Immature natural killer cell (primary cell): ENCODE measurements around the gene TMEM145. TPM values are rescaled to one million over a fixed set of nuclear protein-coding genes. Genes with fewer than 3 reads are reported as not detected.
A peak's percentile ranks its signal among the peaks of the same experiment; 100 is the strongest.
"Not testable (repeated sequence)": the region's sequence is repeated elsewhere in the genome, so short reads cannot be mapped to it uniquely, and the experiment has no call there.

ENCODE experiments used
- DNase-seq, 3 donors: peaks; one replicate each; pipeline ENCODE4 v3.0.0; 2022; ENCODE audit warnings: mixed read lengths in 1 of 3
- H3K27ac Mint-ChIP-seq, 6 donors: one replicate each; pipeline ENCODE4 v1.8.0; 2020; ENCODE audit warnings: mixed read lengths in 6 of 6, mild to moderate bottlenecking in 5 of 6, inconsistent platforms in 4 of 6, moderate library complexity in 3 of 6
- H3K27me3 Mint-ChIP-seq, 3 donors: one replicate each; pipeline ENCODE4 v1.8.0; 2020 to 2021; ENCODE audit warnings: low read depth in 3 of 3, mild to moderate bottlenecking in 3 of 3, mixed read lengths in 3 of 3, moderate library complexity in 3 of 3, inconsistent platforms in 1 of 3
- H3K36me3 Mint-ChIP-seq, 3 donors: one replicate each; pipeline ENCODE4 v1.8.0; 2020; ENCODE audit warnings: mixed read lengths in 3 of 3, inconsistent platforms in 2 of 3, mild to moderate bottlenecking in 2 of 3
- H3K4me1 Mint-ChIP-seq, 2 donors: one replicate each; pipeline ENCODE4 v1.8.0; 2020; ENCODE audit warnings: inconsistent platforms in 2 of 2, mild to moderate bottlenecking in 2 of 2, mixed read lengths in 2 of 2, moderate library complexity in 1 of 2
- H3K4me3 Mint-ChIP-seq, 5 donors: one replicate each; pipeline ENCODE4 v1.8.0; 2020; ENCODE audit warnings: mild to moderate bottlenecking in 5 of 5, mixed read lengths in 5 of 5, inconsistent platforms in 3 of 5, moderate library complexity in 3 of 5
- H3K9me3 Mint-ChIP-seq, 6 donors: one replicate each; pipeline ENCODE4 v1.8.0; 2020; ENCODE audit warnings: mild to moderate bottlenecking in 6 of 6, mixed read lengths in 6 of 6, inconsistent platforms in 4 of 6, moderate library complexity in 3 of 6
- polyA plus RNA-seq, 3 donors: library from polyadenylated mRNA; unstranded; fragments of 300-500 nt; fragmentation: Illumina TruSeq; gene quantifications; one replicate each; pipeline ENCODE4 v1.2.3, GENCODE V29; 2021

Gene TMEM145
- polyA plus RNA-seq, 3 donors from 2014 or later: not detected

GRCh38 chr19:42331333-42331732 is 18.2 kb downstream of the TMEM145 start:
- H3K9me3 Mint-ChIP-seq, H3K27me3 Mint-ChIP-seq, H3K27ac Mint-ChIP-seq, H3K4me3 Mint-ChIP-seq, H3K36me3 Mint-ChIP-seq, DNase-seq: not testable (repeated sequence)
- H3K4me1 Mint-ChIP-seq: peaks cover 13 to 15% of the 10 kb centered on the region in 2 donors

- no peak for DNase-seq
- H3K27ac Mint-ChIP-seq: no peak overlapping the region
- H3K4me1 Mint-ChIP-seq: peaks cover 6 to 7% of the 10 kb centered on the region in 2 donors
- no peaks in the 10 kb centered on the region for H3K9me3 Mint-ChIP-seq
- no peaks in the 10 kb centered on the region for H3K27me3 Mint-ChIP-seq
- H3K4me3 Mint-ChIP-seq: no peak overlapping the region
- H3K36me3 Mint-ChIP-seq: no peaks in the 10 kb centered on the region
These were observed 18.9 kb downstream of the TMEM145 start for GRCh38 chr19:42332059-42332458.

GRCh38 chr19:42333018-42333417 is 19.9 kb downstream of the TMEM145 start:
- Mint-ChIP-seq H3K27ac (no peak overlapping the region), H3K9me3 (no peaks in the 10 kb centered on the region), H3K4me3 (no peak overlapping the region), H3K36me3 (no peaks in the 10 kb centered on the region), H3K4me1 (peaks cover 0 to 3% of the 10 kb centered on the region in 2 donors), H3K27me3 (no peaks in the 10 kb centered on the region)
- no peak for DNase-seq

GRCh38 chr19:42333975-42334696 is 21.0 kb downstream of the TMEM145 start:
- Mint-ChIP-seq H3K4me3 (no peak overlapping the region), H3K36me3 (peaks cover 0 to 3% (median 3%) of the 10 kb centered on the region in 3 donors), H3K4me1 (no peaks in the 10 kb centered on the region)

GRCh38 chr19:42334697-42335373 is 21.7 kb downstream of the TMEM145 start:
- no peaks in the 10 kb centered on the region for H3K27me3 Mint-ChIP-seq
- no peak overlapping the region for H3K27ac Mint-ChIP-seq
- no peak overlapping the region for H3K4me3 Mint-ChIP-seq
- peaks cover 0 to 3% (median 3%) of the 10 kb centered on the region in 3 donors for H3K36me3 Mint-ChIP-seq
- H3K4me1 Mint-ChIP-seq: no peaks in the 10 kb centered on the region
- no peaks in the 10 kb centered on the region for H3K9me3 Mint-ChIP-seq
- no peak for DNase-seq

More at GRCh38 chr19:42333975-42334696, 21.0 kb downstream of the TMEM145 start:
- H3K9me3 Mint-ChIP-seq: no peaks in the 10 kb centered on the region
- no peak overlapping the region for H3K27ac Mint-ChIP-seq
- DNase-seq: no peak
- H3K27me3 Mint-ChIP-seq: no peaks in the 10 kb centered on the region

- no peak for DNase-seq
- no peak overlapping the region for H3K4me3 Mint-ChIP-seq
- H3K27me3 Mint-ChIP-seq: no peaks in the 10 kb centered on the region
- no peaks in the 10 kb centered on the region for H3K9me3 Mint-ChIP-seq
- H3K4me1 Mint-ChIP-seq: no peaks in the 10 kb centered on the region
- peaks cover 0 to 3% (median 3%) of the 10 kb centered on the region in 3 donors for H3K36me3 Mint-ChIP-seq
- no peak overlapping the region for H3K27ac Mint-ChIP-seq
These were observed 22.3 kb downstream of the TMEM145 start for GRCh38 chr19:42335374-42335936.

- H3K9me3 Mint-ChIP-seq: no peaks in the 10 kb centered on the region
- no peak overlapping the region for H3K27ac Mint-ChIP-seq
- no peak overlapping the region for H3K4me3 Mint-ChIP-seq
- no peaks in the 10 kb centered on the region for H3K27me3 Mint-ChIP-seq
- peaks cover 0 to 3% (median 3%) of the 10 kb centered on the region in 3 donors for H3K36me3 Mint-ChIP-seq
- H3K4me1 Mint-ChIP-seq: no peaks in the 10 kb centered on the region
- DNase-seq: no peak
These were observed 22.9 kb downstream of the TMEM145 start for GRCh38 chr19:42335971-42336370.

- not testable (repeated sequence) for H3K27ac Mint-ChIP-seq, H3K27me3 Mint-ChIP-seq, H3K36me3 Mint-ChIP-seq, H3K4me1 Mint-ChIP-seq, H3K4me3 Mint-ChIP-seq, H3K9me3 Mint-ChIP-seq, DNase-seq
These were observed 26.2 kb downstream of the TMEM145 start for GRCh38 chr19:42339126-42339860.

GRCh38 chr19:42339922-42340321 is 26.8 kb downstream of the TMEM145 start:
- not testable (repeated sequence) for DNase-seq, H3K27me3 Mint-ChIP-seq, H3K4me3 Mint-ChIP-seq, H3K27ac Mint-ChIP-seq, H3K9me3 Mint-ChIP-seq, H3K4me1 Mint-ChIP-seq
- peaks cover 4 to 10% (median 7%) of the 10 kb centered on the region in 3 donors for H3K36me3 Mint-ChIP-seq

GRCh38 chr19:42343344-42344110 is 30.4 kb downstream of the TMEM145 start:
- H3K4me3 Mint-ChIP-seq: no peak overlapping the region
- no peaks in the 10 kb centered on the region for H3K4me1 Mint-ChIP-seq
- H3K27ac Mint-ChIP-seq: peak overlapping the region in 2 of 6 donors; percentile 45 to 64
- no peaks in the 10 kb centered on the region for H3K9me3 Mint-ChIP-seq
- DNase-seq: no peak
- peaks cover 9 to 18% (median 13%) of the 10 kb centered on the region in 3 donors for H3K36me3 Mint-ChIP-seq
- no peaks in the 10 kb centered on the region for H3K27me3 Mint-ChIP-seq

- Mint-ChIP-seq H3K27ac (no peak overlapping the region), H3K27me3 (no peaks in the 10 kb centered on the region), H3K9me3 (no peaks in the 10 kb centered on the region), H3K36me3 (peaks cover 9 to 18% (median 12%) of the 10 kb centered on the region in 3 donors), H3K4me3 (no peak overlapping the region), H3K4me1 (no peaks in the 10 kb centered on the region)
- no peak for DNase-seq
These were observed 31.3 kb downstream of the TMEM145 start for GRCh38 chr19:42344336-42344893.

- Mint-ChIP-seq H3K27me3 (no peaks in the 10 kb centered on the region), H3K36me3 (peaks cover 9 to 18% (median 17%) of the 10 kb centered on the region in 3 donors)
- DNase-seq: no peak
These were observed 32.2 kb downstream of the TMEM145 start for GRCh38 chr19:42345191-42345812.

GRCh38 chr19:42348211-42348610 is 35.1 kb downstream of the TMEM145 start:
- Mint-ChIP-seq H3K4me3 (no peak overlapping the region), H3K27ac (no peak overlapping the region)

More at GRCh38 chr19:42345191-42345812, 32.2 kb downstream of the TMEM145 start:
- H3K27ac Mint-ChIP-seq: peak overlapping the region in 1 of 6 donors; percentile 65
- H3K4me3 Mint-ChIP-seq: no peak overlapping the region
- no peaks in the 10 kb centered on the region for H3K4me1 Mint-ChIP-seq
- H3K9me3 Mint-ChIP-seq: no peaks in the 10 kb centered on the region

More at GRCh38 chr19:42348211-42348610, 35.1 kb downstream of the TMEM145 start:
- H3K27me3 Mint-ChIP-seq: no peaks in the 10 kb centered on the region
- DNase-seq: no peak
- H3K9me3 Mint-ChIP-seq: no peaks in the 10 kb centered on the region
- H3K36me3 Mint-ChIP-seq: peaks cover 13 to 23% (median 17%) of the 10 kb centered on the region in 3 donors
- no peaks in the 10 kb centered on the region for H3K4me1 Mint-ChIP-seq
